ENCODE data around the gene TRPM3. TPM values are rescaled to one million over a fixed set of nuclear protein-coding genes. Genes with fewer than 3 reads are reported as not detected.

TRPM3 gene
- total RNA-seq, 1 experiment from 2014 or later: not detected

- DNase-seq (ENCODE audit: low read depth): no peak
These were observed 566.5 kb downstream of the TRPM3 start for GRCh38 chr9:70554881-70555280.

GRCh38 chr9:70553707-70554673 is 567.4 kb downstream of the TRPM3 start:
- DNase-seq (ENCODE audit: low read depth): peak; percentile 49

GRCh38 chr9:70552561-70552960 is 568.9 kb downstream of the TRPM3 start:
- no peak for DNase-seq (ENCODE audit: low read depth)

GRCh38 chr9:70551801-70552200 is 569.6 kb downstream of the TRPM3 start:
- DNase-seq (ENCODE audit: low read depth): no peak

- DNase-seq (ENCODE audit: low read depth): peak; percentile 43
These were observed 570.0 kb downstream of the TRPM3 start for GRCh38 chr9:70551396-70551795.

GRCh38 chr9:70549926-70550325 is 571.5 kb downstream of the TRPM3 start:
- DNase-seq (ENCODE audit: low read depth): no peak

- DNase-seq (ENCODE audit: low read depth): no peak
These were observed 579.0 kb downstream of the TRPM3 start for GRCh38 chr9:70542311-70542931.

- no peak for DNase-seq (ENCODE audit: low read depth)
These were observed 581.4 kb downstream of the TRPM3 start for GRCh38 chr9:70540016-70540415.

GRCh38 chr9:70539526-70539925 is 581.9 kb downstream of the TRPM3 start:
- DNase-seq (ENCODE audit: low read depth): no peak

- no peak for DNase-seq (ENCODE audit: low read depth)
These were observed 582.4 kb downstream of the TRPM3 start for GRCh38 chr9:70539001-70539400.

GRCh38 chr9:70537084-70537483 is 584.3 kb downstream of the TRPM3 start:
- no peak for DNase-seq (ENCODE audit: low read depth)

- DNase-seq (ENCODE audit: low read depth): no peak
These were observed 585.7 kb downstream of the TRPM3 start for GRCh38 chr9:70535546-70536323.

GRCh38 chr9:70534471-70534870 is 587.0 kb downstream of the TRPM3 start:
- DNase-seq (ENCODE audit: low read depth): no peak

GRCh38 chr9:70534061-70534460 is 587.4 kb downstream of the TRPM3 start:
- DNase-seq (ENCODE audit: low read depth): peak; percentile 34

- no peak for DNase-seq (ENCODE audit: low read depth)
These were observed 587.9 kb downstream of the TRPM3 start for GRCh38 chr9:70533492-70533891.

GRCh38 chr9:70532716-70533115 is 588.7 kb downstream of the TRPM3 start:
- DNase-seq (ENCODE audit: low read depth): no peak

- DNase-seq (ENCODE audit: low read depth): no peak
These were observed 590.1 kb downstream of the TRPM3 start for GRCh38 chr9:70531311-70531710.

- DNase-seq (ENCODE audit: low read depth): no peak
These were observed 590.7 kb downstream of the TRPM3 start for GRCh38 chr9:70530716-70531115.

GRCh38 chr9:70529833-70530232 is 591.6 kb downstream of the TRPM3 start:
- DNase-seq (ENCODE audit: low read depth): no peak

- no peak for DNase-seq (ENCODE audit: low read depth)
These were observed 592.0 kb downstream of the TRPM3 start for GRCh38 chr9:70529377-70529776.

- no peak for DNase-seq (ENCODE audit: low read depth)
These were observed 594.5 kb downstream of the TRPM3 start for GRCh38 chr9:70526902-70527301.

GRCh38 chr9:70525519-70525918 is 595.9 kb downstream of the TRPM3 start:
- DNase-seq (ENCODE audit: low read depth): no peak

Measured in RPMI7951 (cell line).